Neural progenitor cell (in vitro differentiated cells): ENCODE measurements around the gene POU3F3.

Experiments
- CTCF ChIP-seq: fragments of 200-600 bp; sonication (generic); IDR thresholded peaks from 2 replicates; pipeline ENCODE4 v1.5.1; 2017; ENCODE audit warnings: antibody characterized with exemption, mild to moderate bottlenecking
- EZH2 ChIP-seq: fragments of 200-600 bp; sonication (generic); IDR thresholded peaks from 2 replicates; pipeline ENCODE4 v1.6.1; 2017; ENCODE audit warnings: antibody characterized with exemption, mild to moderate bottlenecking, moderate library complexity
- EZH2phosphoT487 ChIP-seq: fragments of 200-600 bp; sonication (generic); IDR thresholded peaks from 2 replicates; pipeline ENCODE4 v1.6.1; 2017; ENCODE audit warnings: antibody characterized with exemption

DNA sequence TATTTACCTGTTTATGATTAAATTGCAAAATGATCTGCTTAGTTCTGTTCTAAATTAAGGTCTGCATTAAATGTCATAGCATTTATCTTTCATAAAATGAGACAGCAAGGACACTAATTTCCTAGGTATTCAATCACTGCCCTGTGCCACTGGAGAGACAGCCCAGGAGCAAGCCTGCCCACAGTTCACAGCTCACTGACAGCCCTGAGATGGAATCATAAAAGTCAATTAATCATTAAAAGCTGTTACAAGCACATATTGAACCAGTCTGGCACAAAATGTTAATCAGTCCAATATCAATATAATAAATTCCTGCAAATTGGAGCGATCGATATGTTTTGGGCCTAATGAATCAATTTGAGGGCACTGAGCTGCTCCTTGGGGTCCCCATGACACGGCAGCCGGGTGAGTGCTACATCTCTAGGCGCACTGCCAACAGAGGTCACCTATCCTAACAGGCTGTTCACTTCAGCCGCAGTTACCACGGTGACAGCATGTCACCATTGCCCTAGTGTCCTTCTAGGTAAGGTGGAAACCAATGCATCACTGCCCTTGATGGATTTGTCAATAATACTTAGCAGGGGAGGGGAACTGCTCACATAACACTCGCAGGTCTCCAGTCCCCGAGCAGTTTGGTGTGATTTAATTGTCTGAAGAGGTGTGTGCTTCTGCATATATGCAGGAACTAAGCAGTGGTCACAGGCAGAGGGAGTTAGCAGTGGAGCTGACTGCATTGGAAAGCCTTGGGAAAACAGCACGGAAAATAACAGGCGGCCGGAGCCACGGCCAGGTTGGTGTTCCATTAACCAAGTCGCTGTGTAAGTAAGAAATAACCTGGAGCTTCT, 47.3 kb downstream of the POU3F3 start:
- TF ChIP-seq CTCF (no peak), EZH2phosphoT487 (no peak), EZH2 (no peak)
